DMS53 treated with DMSO at 0.1 percent for 48 hours (cell line): ENCODE results near the gene GLYAT.
"Not testable (repeated sequence)": the region's sequence is repeated elsewhere in the genome, so short reads cannot be mapped to it uniquely, and the experiment has no call there.

Experiments
- DNase-seq: peaks from one replicate; lab custom pipeline; 2025; ENCODE audit not compliant: unreplicated experiment; lab: John Stamatoyannopoulos, UW

Gene GLYAT

DNA sequence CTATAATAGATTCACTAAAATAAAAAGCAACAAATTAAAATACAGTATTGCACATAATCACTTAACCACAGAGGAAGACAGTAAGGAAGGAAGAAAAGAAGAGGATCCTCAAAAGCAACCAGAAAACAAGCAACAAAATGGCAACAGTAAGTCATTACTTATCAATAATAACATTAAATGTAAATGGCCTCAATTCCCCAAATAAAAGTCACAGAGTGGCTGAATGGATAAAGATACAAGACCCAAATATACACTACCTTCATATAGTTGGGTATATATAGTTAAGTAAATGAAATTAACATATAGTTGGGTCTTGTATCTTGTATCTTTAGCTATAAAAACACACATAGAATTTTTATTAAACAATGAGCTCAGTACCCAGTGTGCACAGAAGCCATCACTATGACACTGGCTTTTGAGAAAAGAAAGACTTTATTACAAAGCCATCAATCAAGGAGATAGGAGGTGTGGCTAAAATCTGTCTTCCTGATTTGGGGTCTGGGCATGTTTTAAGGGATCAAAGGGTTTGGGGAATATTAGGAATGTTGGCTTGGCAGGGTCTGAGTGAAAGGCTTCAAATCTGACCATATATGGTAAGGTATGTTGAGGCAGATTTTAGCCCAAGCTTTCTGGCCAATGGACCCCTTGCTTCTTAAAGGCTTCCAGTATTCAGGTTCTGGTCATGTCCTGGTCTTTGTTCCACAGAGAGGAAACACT is 13.4 kb upstream of the GLYAT start:
- no peak for DNase-seq

DNA sequence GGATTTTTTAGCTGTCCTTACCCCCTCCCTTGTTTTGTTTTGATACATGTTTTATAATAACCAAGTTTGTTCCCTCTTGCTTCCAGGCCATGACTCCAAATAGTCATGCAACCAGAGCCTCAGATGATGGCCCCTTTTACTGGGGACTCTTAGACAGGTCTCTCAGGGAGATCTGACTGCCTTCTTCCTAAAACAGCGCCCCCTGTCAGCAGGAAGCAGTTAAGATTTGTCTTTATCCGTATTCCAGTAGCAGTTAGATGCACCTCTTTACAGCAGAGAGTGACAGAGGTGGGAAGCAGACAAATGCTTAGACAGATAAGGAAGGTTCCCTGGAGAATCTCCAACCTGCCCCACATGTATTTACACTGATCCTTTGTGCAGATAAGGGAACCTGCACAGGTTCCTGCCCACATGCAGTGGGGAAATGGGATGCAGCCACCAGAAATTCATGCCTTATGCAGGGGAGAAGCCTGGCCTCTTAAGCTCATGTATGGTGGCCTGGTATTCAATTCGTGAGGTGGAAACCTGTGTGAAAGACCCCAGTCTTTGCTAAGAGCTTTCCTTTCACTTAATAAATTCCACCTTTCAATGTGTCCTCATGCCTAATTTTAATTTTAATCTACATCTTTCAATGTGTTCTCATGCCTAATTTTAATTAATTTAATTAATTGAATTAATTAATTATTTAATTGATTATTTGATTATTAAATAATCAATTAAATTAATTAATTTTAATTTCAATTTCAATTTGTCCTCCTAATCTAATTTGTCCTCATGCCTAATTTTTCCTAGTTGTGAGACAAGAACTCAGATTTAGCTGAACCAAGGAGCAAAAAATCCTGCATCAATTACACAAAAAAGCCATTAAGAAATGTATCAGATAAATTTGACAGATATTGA is 11.5 kb upstream of the GLYAT start:
- DNase-seq, result no peak

DNA sequence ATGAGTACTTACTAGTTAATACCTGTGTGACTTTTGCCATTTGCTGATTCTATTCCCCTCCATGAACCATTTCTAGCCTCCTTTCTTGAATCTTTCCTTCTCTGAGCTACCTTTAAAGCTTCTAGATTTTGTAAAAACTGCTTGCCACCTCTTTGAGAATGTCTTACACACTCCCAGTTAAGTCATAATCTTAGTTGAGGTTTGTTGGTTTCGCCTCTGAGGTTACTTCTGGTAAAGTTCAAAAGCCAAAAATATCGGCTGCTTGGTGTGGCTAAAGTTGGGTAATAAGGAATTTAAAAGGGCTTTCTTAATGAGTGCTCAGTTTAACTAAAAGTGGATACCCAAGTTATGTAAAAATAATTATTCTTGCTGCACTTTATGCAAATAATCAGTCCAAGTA is 10.4 kb upstream of the GLYAT start:
- no peak for DNase-seq

DNA sequence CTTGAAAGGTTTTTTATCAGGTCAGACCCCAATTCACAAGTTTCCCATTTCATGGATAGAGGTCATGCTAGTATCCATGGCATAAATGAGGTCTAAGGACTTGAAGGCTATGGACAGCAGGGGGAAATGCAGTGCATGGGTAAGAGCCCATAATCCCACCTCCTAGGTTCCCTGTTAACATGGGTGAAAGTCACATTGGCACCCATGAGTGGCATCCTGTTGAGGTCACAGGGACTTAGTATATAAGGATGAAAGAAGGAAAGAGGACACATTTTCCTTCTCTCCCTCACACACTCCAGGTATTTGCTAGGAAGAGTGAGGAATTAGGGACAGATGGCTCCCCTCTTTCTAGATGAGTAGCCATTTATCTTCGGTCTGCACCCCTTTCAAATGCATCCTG is 9.4 kb upstream of the GLYAT start:
- DNase-seq, result no peak

DNA sequence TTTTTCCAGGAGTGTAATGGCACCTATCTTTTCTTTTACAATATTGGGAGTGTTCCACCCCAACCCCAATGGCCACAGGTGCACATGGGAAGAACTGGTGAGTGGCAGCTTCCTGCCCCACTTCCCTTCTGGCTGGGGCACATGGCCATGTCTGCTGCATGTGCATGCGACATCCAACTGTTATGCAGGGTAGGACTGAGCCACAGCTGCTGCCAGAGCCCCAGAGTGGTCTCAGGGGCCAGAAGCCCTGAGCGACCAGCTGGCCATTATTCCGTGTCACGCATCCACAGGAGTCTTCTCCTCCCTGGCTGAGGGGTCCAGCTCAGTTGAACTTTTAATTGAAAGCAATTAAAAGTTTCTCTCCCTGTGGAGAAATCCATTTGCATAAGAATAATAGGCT is 8.7 kb upstream of the GLYAT start:
- no peak for DNase-seq

DNA sequence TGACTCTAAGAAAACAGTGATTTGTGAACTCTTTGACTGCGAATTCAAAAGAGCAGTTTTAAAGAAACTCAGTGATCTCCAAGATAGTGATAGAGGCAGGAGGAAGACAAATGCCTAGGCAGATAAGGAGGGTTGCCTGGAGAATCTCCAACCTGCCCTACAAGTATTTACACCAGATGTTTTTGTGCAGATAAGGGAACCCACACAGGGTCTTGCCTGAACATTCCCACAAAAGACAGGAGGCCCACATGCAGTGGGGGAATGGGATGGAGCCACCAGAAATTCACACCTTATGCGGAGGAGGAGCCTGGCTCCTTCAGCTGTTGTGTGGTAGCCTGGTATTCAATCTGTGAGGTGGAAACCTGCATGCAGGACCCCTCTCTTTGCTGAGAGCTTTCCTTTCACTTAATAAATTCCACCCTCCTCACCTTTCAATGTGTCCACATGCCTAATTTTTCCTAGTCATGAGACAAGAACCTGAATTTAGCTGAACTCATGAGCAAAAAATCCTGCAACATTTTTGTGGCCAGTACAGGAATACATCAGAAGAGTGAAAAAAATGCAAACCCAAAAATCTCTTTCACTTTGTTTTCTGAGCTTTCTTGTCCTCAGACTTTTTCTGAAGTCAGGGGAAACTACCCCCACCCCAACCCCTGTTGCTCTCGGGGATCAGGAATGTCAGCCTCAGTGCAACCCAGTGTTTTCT is 8.1 kb upstream of the GLYAT start:
- DNase-seq, result no peak

DNA sequence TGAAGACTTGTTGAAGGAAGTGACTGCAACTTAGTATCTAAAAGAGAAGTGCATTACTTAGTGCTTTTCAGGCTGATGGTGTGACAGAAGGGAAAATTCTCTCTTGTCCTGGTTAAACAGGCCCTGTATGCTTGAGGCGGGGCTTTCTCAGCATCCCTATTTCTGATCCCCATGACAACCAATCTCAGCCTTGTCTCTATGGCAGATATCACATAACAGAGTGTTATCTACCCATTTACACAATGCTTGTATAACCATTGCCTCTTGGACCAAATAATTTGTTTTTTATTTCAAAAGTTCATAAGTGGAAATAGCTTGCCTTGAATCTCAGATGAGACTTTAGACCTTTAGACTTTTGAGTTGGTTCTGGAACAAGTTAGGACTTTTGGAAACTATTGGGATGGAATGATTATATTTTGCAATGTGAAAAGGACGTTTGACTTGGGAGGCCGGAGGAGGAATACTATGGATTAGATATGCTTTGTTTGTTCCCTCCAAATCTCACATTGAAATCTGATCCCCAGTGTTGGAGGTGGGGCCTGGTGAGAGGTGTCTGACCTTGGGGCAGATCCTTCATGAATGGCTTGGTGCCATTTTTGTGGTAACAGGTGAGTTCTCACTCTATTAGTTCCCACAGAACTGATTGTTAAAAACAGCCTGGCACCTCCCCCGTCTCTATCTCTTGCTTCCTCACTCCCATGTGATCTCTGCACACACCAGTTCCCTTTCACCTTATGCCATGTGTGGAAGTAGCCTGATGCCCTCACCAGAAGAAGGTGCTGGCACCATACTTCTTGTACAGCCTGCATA is 3.1 kb upstream of the GLYAT start:
- DNase-seq, result no peak

DNA sequence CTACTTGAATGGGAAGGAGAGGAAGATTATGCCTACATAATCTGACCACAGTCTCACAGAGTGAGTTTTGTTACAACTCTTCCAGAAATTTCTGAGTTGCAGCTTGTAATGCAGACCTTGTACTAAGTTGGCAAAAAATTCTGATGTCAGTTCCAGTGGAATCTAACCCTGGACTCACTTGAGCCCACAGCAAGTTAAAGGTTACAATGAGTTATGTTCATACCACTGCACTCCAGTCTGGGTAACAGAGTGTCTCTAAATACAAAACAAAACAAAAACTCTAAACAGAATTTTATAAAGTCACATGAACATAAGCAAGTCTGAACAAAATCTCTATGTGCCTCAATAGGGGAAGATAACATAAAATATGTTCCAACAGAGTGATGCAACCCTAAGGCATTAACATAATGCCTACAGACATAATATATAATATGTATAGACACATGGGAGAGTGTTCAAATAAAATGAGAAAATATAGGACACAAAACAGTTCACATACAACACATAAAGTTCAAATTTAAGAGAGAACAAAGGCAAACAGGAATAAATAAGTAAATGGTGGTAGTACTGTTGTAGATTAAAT is 1.1 kb downstream of the GLYAT start:
- no peak for DNase-seq

DNA sequence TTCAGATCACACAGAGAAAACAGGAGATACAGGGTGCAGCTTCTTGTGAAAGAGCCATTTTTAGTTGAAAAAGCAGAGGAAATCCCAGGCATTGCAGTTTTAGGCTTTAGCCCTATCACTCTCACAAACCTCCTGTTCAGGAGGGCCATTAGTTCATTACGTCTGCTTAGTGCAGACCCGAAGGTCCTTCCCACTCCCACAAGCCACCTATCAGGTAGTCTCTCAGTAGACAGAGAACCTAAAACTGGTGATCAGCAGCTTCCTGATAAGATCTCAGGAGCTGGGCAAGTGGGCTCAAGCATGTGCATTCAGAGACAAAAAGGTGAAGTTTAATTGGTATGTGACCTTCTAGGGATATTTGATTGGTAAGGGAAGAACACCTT is 4.3 kb downstream of the GLYAT start:
- DNase-seq, result no peak

DNA sequence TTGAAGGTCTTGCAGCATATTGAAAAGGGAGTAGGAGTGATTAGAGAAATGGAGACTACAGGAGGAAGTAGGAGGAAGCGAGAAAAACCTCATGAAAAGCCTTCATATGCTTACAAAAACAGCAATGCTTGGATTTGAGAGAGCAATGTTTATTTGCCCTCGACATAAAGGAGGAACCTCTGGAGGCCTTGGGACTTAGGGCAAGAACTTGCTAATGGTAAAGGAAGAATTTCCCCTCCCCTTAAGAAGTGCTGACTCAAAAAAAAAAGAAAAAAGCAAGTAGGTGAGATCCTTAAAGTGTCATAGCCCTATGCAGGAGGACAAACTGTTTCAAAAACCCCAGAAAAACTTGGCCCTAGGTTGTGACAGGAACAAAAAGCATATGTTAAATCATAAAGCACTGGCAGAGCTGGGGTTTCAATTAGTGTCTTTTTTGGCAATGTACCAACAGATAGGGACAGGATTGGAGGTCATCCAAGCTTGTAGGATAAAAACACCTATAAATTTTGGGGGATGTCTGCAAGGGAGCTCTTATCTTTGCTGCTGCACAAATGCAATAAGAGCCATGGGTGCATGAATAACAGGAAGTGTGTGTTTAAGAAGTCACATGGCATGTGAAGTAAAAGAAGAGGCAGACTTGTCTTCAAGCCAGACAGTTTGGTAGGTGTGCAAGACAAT is 4.9 kb downstream of the GLYAT start:
- no peak for DNase-seq

DNA sequence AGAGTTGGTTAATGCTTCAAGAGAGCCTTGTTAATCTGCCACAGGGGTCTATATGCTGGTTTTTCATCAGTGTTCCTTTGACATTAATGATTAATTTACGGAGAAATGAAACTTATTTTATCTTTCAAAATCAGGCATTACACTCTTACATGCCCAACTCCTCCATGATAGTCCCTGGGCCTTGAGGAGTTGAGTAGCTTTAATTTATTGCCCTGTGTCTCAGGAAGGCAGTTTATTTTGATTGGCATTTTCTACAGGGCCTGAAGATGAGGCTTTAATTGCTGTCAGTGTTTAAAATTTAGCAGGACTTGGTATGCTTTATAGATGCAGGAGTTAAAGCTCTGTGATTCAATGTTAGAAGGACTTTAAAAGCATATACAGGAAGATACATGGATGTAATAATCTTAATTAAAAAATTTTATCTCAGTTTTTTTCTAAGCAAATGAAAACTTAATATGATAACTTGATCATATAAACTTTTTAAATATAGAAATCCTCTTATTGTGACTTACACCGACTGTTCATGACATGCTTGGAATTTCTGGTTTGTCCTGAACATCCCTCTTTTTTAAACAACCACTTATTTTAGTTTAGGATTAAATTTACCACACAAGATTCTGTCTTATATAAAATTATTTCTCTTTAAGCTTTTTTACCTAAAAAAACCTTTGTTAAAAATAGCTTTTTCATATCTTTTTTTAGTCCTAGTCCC is 12.2 kb downstream of the GLYAT start:
- no peak for DNase-seq

DNA sequence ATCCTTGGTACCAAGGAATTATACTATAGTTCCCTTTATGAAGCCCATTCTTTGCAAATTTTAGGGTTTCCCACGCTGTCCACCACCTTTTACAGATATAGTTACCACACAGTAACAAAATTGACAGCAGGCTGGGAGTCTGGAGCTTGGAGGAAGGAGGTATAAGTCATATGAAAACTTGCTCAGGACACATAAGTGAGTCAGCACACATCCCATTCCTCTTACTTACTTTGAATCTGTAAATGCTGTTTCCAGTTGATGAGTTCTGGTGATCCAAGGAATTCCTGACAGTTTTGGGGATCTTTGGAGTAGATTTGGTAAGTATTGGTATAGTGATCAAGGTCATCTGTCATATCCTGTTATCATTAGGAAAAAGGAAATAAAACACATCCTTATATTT is 19.2 kb downstream of the GLYAT start:
- no peak for DNase-seq

DNA sequence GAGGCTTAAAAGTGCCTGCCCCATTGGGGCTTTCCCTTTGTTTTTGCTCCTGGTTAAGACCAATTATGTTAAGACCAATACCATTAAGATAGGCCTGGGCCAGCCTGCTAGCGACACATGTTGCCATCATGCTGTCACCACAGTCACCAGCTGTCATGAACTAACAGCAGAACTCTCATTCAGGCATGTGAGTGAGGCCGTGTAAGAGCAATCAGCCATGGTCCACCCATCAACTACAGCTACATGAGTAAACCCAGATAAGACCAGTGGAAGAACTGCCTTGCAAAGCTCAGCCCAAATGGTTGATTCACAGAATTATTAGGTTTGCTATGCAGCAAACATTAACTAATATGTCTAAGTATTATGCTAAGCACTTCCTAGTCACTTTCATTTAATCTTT is 19.9 kb downstream of the GLYAT start:
- DNase-seq, result no peak

DNA sequence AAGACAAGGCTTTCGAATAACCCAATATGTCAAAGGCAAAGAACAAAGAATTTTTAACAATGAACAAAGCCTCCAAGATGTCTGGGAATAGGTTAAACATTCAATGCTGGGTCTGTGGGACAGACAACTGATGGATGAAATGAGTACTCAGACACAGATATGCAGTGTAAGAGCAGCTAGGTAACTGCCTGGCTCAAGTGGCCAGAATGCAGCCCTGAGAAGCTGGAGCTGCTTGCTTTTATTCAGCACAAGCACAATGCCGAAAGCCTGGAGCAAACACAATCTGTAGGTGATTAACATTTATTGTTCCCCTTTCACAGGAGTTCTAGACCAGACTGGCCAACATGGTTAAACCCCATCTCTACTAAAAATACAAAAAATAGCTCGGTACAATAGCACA is 24.0 kb downstream of the GLYAT start:
- no peak for DNase-seq

DNA sequence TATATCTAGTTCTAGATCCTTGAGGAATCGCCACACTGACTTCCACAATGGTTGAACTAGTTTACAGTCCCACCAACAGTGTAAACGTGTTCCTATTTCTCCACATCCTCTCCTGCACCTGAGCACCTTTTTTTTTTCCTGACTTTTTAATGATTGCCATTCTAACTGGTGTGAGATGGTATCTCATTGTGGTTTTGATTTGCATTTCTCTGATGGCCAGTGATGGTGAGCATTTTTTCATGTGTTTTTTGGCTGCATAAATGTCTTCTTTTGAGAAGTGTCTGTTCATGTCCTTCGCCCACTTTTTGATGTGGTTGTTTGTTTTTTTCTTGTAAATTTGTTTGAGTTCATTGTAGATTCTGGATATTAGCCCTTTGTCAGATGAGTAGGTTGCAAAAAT is 34.9 kb downstream of the GLYAT start:
- not testable (repeated sequence) for DNase-seq

DNA sequence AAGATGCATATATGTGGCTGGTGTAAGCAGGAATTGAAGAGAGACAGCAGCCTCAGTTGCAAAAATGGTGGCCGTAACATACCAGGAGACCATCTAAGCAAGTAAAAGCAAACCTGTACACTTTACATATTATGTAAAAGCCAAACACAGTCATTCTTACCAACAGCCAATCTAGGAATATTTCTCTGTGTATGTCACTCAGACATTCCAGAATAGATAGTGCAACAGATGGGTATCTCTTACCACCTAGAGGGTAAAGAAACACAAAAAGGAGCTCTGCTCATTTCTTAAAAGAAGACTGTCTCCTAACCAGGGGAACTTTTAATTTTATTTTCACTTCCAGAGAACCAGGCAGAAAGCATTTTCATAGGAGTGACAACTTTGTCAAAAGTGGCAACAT is 38.7 kb downstream of the GLYAT start:
- DNase-seq, result no peak

DNA sequence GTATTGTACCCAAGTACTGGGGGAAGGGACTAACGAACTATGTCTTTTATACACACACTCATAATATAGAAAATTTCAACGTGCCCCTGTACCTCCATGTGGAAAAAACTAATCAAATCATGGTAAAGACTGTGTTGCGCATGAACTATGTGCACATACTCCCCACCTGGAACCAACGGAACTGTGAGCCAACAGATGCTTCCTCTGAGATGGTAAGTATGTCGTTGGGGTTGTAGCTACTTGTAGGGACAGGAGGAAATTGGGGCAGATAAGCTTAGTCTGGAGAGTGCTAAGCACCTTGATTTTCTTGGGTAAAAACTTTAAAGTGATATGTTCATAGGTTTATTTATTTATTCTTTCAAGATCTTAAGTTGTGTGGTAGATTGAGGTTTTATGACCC is 40.1 kb downstream of the GLYAT start:
- no peak for DNase-seq

DNA sequence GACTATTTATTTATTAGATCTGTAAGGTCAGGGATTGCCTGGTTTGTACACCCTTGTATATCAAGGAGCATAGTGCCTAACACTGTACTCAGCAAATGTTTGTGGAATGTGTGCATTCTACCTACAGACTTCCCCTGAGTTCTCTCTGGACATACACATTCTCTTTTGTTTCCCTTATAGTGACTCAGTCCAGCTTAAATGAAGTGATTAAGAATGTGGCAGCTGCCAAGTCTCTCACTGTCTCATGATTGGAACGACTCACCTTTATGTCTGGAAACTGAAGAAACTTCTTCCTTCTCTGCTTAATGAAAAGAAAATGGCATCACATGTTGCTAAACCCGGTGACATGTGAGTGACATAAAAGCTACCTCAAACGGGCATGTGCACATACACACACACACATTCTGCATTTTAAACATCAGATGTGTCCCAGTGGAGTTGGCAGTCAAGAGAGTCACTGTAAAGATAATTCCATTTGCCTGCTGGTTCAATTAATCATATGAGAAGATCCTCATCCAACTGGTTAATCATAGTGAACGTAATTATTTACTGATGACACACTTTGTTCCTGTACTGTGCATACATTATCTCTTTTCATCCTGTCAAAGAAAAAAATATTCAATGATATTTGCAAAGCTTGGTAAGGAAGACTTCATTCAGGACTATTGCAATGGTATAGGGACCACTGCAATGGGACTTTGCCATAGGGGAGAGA is 42.8 kb downstream of the GLYAT start:
- DNase-seq, result no peak
